ENCODE measurements around the gene TRIB2.

TRIB2 gene

DNA sequence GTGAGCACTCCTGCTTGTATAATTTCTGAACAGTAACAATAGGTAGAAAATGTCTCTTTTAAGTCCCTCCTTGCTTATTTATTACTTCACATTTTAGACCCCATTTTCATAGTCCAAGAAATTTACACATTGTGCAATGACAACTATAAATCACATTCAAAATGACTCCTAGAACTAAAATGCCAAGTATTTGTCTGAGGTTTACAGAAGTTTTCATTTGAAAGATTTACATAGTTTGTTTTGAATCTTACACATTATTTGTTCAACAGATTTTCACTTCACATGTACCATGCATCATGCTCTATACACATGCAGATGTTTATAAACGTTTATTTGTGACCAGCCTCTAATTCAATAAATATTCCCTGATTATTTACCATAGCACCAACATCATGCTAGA lies 15.7 kb upstream of the TRIB2 start:
- DNase-seq (ENCODE audit: low read depth), result no peak

GRCh38 chr2:12701786-12702167 lies 15.0 kb upstream of the TRIB2 start:
- no peak for DNase-seq (ENCODE audit: low read depth)

GRCh38 chr2:12702168-12703121 lies 14.3 kb upstream of the TRIB2 start:
- peak; percentile 79 for DNase-seq (ENCODE audit: low read depth)

- DNase-seq (ENCODE audit: low read depth), result no peak
Observed at GRCh38 chr2:12704378-12704777, 12.4 kb upstream of the TRIB2 start.

GRCh38 chr2:12705230-12705629 lies 11.5 kb upstream of the TRIB2 start:
- DNase-seq (ENCODE audit: low read depth), result no peak

GRCh38 chr2:12705742-12706141 lies 11.0 kb upstream of the TRIB2 start:
- no peak for DNase-seq (ENCODE audit: low read depth)

DNA sequence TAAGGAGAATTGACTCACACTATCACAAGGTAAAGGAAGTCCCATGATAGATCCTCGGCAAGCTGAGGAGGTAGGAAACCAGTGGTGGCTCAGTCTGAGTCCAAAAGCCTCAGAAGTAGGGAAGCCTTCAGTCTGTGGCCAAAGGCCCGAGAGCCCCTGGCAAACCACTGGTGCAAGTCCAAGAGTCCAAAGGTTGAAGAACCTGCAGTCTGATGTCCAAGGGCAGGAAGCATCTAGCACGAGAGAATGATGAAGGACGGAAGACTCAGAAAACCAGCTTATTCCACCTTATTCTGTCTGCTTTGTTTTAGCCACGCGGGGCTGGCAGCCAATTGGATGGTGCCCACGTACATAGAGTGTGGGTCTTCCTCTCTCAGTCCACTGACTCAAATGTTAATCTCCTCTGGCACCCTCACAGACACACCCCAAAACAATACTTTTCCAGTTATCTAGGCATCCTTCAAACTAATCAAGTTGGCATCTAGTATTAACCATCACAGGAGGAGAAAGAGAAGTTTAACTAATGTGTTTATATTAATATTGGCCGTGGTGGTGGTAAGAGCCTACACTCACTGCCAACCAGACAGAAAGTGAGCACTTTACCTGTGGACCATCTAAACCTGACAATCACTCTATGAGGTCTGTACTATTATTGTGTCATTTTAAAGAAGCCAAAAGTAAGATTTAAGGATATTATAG lies 8.1 kb upstream of the TRIB2 start:
- DNase-seq (ENCODE audit: low read depth), result no peak

DNA sequence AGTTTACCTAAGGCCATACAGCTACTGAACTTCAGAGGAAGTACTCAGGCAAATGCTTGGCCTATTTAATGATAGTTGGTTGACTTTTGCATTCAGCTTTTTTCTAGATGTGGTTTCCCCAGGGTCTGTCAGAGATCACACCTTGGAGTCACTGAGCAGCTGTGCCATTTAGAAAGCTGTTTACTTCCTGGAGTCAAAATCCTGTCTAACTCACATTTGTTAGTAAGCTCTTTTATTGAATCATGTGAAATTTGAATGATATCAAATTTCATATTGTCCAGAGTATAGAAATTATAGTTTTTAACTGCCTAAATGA lies 7.6 kb upstream of the TRIB2 start:
- no peak for DNase-seq (ENCODE audit: low read depth)

GRCh38 chr2:12710301-12710700 lies 6.4 kb upstream of the TRIB2 start:
- no peak for DNase-seq (ENCODE audit: low read depth)

- no peak for DNase-seq (ENCODE audit: low read depth)
Observed at GRCh38 chr2:12711339-12711738, 5.4 kb upstream of the TRIB2 start.

GRCh38 chr2:12712881-12713280 lies 3.9 kb upstream of the TRIB2 start:
- DNase-seq (ENCODE audit: low read depth), result no peak

- DNase-seq (ENCODE audit: low read depth), result no peak
Observed at GRCh38 chr2:12714391-12715221, 2.1 kb upstream of the TRIB2 start.

GRCh38 chr2:12715258-12716031 lies 1.3 kb upstream of the TRIB2 start:
- no peak for DNase-seq (ENCODE audit: low read depth)

DNA sequence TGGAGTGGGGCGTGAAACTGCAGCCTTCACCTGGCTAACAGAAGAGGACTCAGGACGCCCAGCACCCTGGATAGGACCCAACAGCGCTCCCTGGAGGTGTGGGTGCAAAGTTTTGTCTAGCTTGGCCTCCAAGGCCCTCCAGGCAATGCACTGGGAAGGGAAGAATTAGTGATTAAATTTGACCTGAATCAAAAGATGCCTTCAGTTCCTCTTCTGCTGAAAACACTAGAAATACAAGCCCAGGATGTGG lies 779 bp upstream of the TRIB2 start:
- DNase-seq (ENCODE audit: low read depth), result no peak

DNA sequence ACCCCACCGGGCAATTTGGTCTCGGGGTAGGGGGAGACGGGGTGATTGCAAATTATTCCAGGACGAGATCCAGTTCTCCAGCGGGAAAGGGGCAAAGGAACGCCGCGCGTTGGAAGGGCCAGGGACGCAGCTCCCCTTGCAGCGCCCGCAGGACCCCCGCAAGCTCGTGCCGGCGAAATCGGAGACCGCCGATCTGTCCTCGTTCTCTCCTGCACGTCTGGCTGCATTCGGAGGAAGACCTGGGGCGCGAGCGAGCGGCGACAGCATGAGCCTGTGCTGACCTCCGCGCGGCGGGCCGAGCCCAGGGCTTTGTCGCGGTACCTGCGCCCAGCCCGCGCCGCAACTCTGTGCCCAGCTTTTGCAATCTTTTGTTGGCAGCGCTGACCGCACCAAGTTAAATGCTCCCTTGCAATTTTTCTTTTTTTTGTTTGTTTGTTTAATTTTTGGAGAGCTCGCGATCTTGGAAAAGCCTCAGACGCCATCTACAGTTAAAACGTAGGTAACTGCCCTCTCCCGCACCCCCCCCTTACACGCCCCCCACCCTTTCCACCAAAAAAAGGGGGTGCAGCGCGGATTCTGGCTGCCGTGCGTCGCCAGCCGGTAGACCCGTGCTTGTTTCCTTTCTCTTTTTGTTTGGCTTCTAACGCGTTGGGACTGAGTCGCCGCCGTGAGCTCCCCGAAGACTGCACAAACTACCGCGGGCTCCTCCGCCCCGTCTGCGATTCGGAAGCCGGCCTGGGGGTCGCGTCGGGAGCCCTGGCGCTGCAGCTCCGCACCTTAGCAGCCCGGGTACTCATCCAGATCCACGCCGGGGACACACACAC lies 667 bp downstream of the TRIB2 start:
- no peak for DNase-seq (ENCODE audit: low read depth)

DNA sequence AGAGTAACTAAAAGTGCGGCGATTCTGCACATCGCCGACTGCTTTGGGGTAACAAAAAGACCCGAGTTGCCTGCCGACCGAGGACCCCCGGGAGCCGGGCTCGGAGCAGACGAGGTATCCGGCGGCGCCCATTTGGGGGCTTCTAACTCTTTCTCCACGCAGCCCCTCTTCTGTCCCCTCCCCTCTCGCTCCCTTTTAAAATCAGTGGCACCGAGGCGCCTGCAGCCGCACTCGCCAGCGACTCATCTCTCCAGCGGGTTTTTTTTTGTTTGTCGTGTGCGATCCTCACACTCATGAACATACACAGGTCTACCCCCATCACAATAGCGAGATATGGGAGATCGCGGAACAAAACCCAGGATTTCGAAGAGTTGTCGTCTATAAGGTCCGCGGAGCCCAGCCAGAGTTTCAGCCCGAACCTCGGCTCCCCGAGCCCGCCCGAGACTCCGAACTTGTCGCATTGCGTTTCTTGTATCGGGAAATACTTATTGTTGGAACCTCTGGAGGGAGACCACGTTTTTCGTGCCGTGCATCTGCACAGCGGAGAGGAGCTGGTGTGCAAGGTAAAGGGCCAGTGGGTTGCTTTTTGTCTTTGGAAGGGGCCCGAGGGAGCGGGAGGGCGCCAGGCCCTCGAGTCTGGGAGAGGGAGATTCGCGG lies 1.4 kb downstream of the TRIB2 start:
- no peak for DNase-seq (ENCODE audit: low read depth)

- DNase-seq (ENCODE audit: low read depth), result no peak
Observed at GRCh38 chr2:12718711-12719399, 2.1 kb downstream of the TRIB2 start.

DNA sequence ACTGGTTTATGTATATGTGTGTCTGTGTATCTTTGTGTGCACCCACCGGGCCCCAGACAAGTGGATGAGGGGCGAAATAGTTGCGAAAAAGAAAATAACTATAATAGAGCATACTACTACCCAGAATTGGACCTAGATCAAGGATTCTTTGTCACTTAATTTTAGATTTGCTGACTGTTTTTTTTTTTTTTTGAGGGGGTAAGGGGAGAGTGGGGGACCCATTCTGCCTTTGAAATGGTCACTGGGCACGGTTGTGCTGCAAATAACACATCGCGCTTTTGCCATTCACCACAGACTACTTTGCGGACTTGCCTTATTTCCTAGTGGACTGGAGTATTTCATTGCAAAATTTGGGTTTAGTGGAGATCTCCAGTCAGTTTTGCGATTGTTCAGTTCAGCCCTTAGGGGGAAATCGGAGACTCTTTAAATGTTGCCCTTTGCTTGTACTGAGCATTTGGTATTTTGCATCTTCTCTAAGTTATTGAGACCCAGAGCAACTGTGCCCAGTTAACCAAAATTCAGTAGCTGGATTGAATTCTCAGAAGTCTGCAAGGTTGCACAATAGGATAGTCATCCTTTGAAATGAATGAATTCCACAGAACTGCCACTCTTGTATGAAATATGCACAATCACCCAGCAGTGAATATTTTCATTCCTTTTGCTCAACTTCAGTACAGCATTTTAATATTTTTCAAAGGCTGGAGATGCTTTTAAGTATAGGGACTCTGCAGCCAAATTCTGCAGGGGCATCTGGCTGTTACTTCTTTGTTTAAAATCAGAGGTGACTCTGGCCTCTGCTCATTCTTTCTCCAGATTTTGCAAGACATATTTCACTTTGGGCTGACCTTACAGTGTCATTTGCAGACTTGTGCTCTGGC lies 2.9 kb downstream of the TRIB2 start:
- DNase-seq (ENCODE audit: low read depth), result no peak

GRCh38 chr2:12720278-12720620 lies 3.5 kb downstream of the TRIB2 start:
- no peak for DNase-seq (ENCODE audit: low read depth)
